Panc1 (cell line): ENCODE results near the gene AMBP.

Experiments
- POLR2AphosphoS5 ChIP-seq: IDR thresholded peaks from 2 replicates; pipeline ENCODE4 v1.6.1; 2012; ENCODE audit warnings: mild to moderate bottlenecking, low read depth, low read length, moderate library complexity
- TF ChIP-seq, protein P1 (sequence below): fragments of 450-650 bp; IDR thresholded peaks from 2 replicates; pipeline ENCODE4 v1.5.1; 2017; ENCODE audit warnings: mild to moderate bottlenecking

DNA sequence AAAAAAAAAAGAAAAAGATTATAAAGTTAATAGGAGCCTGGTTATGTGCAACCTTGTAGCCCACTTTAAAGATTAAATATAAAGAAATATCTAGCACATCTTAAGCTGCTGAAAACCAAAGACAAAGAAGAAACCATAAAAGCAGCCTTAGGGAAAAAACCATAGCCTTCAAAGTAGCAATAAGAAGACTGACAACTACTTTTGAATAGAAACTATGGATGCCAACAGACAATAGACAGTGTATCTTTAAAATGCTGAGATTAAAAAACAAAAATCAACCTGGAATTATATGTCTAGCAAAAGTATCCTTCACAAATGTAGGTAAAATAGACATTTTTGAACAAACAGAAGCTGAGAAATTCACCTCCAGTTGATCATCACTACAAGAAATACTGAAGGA is 24.4 kb upstream of the AMBP start:
- TF ChIP-seq, protein P1, sequence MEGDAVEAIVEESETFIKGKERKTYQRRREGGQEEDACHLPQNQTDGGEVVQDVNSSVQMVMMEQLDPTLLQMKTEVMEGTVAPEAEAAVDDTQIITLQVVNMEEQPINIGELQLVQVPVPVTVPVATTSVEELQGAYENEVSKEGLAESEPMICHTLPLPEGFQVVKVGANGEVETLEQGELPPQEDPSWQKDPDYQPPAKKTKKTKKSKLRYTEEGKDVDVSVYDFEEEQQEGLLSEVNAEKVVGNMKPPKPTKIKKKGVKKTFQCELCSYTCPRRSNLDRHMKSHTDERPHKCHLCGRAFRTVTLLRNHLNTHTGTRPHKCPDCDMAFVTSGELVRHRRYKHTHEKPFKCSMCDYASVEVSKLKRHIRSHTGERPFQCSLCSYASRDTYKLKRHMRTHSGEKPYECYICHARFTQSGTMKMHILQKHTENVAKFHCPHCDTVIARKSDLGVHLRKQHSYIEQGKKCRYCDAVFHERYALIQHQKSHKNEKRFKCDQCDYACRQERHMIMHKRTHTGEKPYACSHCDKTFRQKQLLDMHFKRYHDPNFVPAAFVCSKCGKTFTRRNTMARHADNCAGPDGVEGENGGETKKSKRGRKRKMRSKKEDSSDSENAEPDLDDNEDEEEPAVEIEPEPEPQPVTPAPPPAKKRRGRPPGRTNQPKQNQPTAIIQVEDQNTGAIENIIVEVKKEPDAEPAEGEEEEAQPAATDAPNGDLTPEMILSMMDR: no peak
- no peak for TF ChIP-seq POLR2AphosphoS5
